SK-N-SH treated with all-trans-retinoic acid at 6 μM for 48 hours (cell line): Measurements from ENCODE around the gene CEMIP2.

Experiments
- ESRRG ChIP-seq: fragments of 250-450 bp; sonication (Bioruptor Pico); IDR thresholded peaks from 2 replicates; pipeline ENCODE4 v1.6.1; 2021; ENCODE audit warnings: mild to moderate bottlenecking
- TCF4 ChIP-seq: fragments of 250-450 bp; sonication (Bioruptor Pico); IDR thresholded peaks from 2 replicates; pipeline ENCODE4 v1.8.0; 2021; ENCODE audit warnings: mild to moderate bottlenecking, moderate library complexity, borderline replicate concordance
- ZFP3 ChIP-seq: fragments of 250-450 bp; sonication (Bioruptor Pico); IDR thresholded peaks from 2 replicates; pipeline ENCODE4 v1.5.0; 2020; ENCODE audit warnings: mild to moderate bottlenecking, moderate library complexity
- ZFP30 ChIP-seq: fragments of 450-650 bp; formaldehyde crosslinking; IDR thresholded peaks from 2 replicates; pipeline ENCODE4 v1.5.0; 2022; ENCODE audit warnings: mild to moderate bottlenecking, moderate library complexity
- ZNF565 ChIP-seq: fragments of 450-650 bp; formaldehyde crosslinking; conservative IDR thresholded peaks from 2 replicates; pipeline ENCODE4 v1.5.0; 2020; ENCODE audit warnings: low read depth, mild to moderate bottlenecking, moderate library complexity
- ZNF70 ChIP-seq: fragments of 450-650 bp; formaldehyde crosslinking; IDR thresholded peaks from 2 replicates; pipeline ENCODE4 v1.5.0; 2020; ENCODE audit warnings: mild to moderate bottlenecking, moderate library complexity
- TF ChIP-seq, protein P1 (sequence below): fragments of 250-450 bp; sonication (Bioruptor Pico); IDR thresholded peaks from 2 replicates; pipeline ENCODE4 v1.8.0; 2020; ENCODE audit warnings: mild to moderate bottlenecking, moderate library complexity, borderline replicate concordance

DNA sequence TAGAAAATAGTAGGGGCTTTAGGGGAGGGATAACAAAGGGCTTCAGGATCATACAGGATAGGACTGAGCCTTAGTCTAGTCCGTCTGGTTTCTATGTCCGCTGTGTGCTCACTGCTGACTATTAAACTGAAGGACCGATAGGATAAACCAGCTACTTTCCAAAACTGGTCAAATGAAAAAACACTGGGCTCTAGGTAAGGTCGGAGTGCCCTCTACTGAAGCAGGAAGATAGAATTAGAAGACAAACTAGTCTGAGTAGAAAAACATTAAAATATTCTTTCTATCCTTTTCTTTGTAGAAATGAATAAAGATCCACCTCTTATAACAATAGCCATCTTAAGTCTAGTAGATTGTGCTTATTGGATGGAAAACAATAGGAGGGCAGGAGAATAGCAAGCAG lies 133.6 kb downstream of the CEMIP2 start:
- no peak for TF ChIP-seq ZFP30 (CRISPR knock-in tag)
- TF ChIP-seq ZNF70 (CRISPR knock-in tag): no peak
- TF ChIP-seq, protein P1, sequence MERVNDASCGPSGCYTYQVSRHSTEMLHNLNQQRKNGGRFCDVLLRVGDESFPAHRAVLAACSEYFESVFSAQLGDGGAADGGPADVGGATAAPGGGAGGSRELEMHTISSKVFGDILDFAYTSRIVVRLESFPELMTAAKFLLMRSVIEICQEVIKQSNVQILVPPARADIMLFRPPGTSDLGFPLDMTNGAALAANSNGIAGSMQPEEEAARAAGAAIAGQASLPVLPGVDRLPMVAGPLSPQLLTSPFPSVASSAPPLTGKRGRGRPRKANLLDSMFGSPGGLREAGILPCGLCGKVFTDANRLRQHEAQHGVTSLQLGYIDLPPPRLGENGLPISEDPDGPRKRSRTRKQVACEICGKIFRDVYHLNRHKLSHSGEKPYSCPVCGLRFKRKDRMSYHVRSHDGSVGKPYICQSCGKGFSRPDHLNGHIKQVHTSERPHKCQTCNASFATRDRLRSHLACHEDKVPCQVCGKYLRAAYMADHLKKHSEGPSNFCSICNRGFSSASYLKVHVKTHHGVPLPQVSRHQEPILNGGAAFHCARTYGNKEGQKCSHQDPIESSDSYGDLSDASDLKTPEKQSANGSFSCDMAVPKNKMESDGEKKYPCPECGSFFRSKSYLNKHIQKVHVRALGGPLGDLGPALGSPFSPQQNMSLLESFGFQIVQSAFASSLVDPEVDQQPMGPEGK: no peak
- TF ChIP-seq ESRRG (CRISPR knock-in tag): no peak
- no peak for TF ChIP-seq ZFP3 (CRISPR knock-in tag)
- TF ChIP-seq TCF4 (CRISPR knock-in tag): no peak
- TF ChIP-seq ZNF565 (CRISPR knock-in tag): no peak
